HG02678 (cell line): Measurements from ENCODE around the gene SYNGAP1.
"Not testable (repeated sequence)": the region's sequence is repeated elsewhere in the genome, so short reads cannot be mapped to it uniquely, and the experiment has no call there.

Experiments
- ATAC-seq: cut with Tn5 transposase; IDR thresholded peaks from one replicate; pipeline ENCODE4 v1.9.1; 2021; ENCODE audit warnings: mild to moderate bottlenecking, moderate library complexity; ENCODE audit not compliant: unreplicated experiment

Gene SYNGAP1

GRCh38 chr6:33459226-33459625 is 39.4 kb downstream of the SYNGAP1 start:
- ATAC-seq = no peak

GRCh38 chr6:33466075-33466735 is 46.3 kb downstream of the SYNGAP1 start:
- ATAC-seq = no peak

- ATAC-seq = no peak
Measured at GRCh38 chr6:33467091-33467490, 47.2 kb downstream of the SYNGAP1 start.

- ATAC-seq = no peak
Measured at GRCh38 chr6:33469661-33470060, 49.8 kb downstream of the SYNGAP1 start.

GRCh38 chr6:33477864-33478263 is 58.0 kb downstream of the SYNGAP1 start:
- ATAC-seq = no peak

- no peak for ATAC-seq
Measured at GRCh38 chr6:33481192-33481591, 61.3 kb downstream of the SYNGAP1 start.

GRCh38 chr6:33482620-33483019 is 62.8 kb downstream of the SYNGAP1 start:
- not testable (repeated sequence) for ATAC-seq

GRCh38 chr6:33483678-33484077 is 63.8 kb downstream of the SYNGAP1 start:
- no peak for ATAC-seq

GRCh38 chr6:33484673-33485262 is 64.9 kb downstream of the SYNGAP1 start:
- ATAC-seq = not testable (repeated sequence)

- not testable (repeated sequence) for ATAC-seq
Measured at GRCh38 chr6:33485680-33486079, 65.8 kb downstream of the SYNGAP1 start.

- no peak for ATAC-seq
Measured at GRCh38 chr6:33488339-33488738, 68.5 kb downstream of the SYNGAP1 start.

GRCh38 chr6:33490198-33490597 is 70.3 kb downstream of the SYNGAP1 start:
- no peak for ATAC-seq

- ATAC-seq = no peak
Measured at GRCh38 chr6:33490621-33491020, 70.8 kb downstream of the SYNGAP1 start.

- no peak for ATAC-seq
Measured at GRCh38 chr6:33492093-33492492, 72.2 kb downstream of the SYNGAP1 start.

- ATAC-seq = no peak
Measured at GRCh38 chr6:33497157-33497556, 77.3 kb downstream of the SYNGAP1 start.

- ATAC-seq = no peak
Measured at GRCh38 chr6:33502486-33502885, 82.6 kb downstream of the SYNGAP1 start.

GRCh38 chr6:33504486-33504885 is 84.6 kb downstream of the SYNGAP1 start:
- no peak for ATAC-seq
